Neural crest cell (in vitro differentiated cells): Measurements from ENCODE around the gene RPAP3. TPM values are rescaled to one million over a fixed set of nuclear protein-coding genes. Genes with fewer than 3 reads are reported as not detected.
A peak's percentile ranks its signal among the peaks of the same experiment; 100 is the strongest.

ENCODE experiments used
- DNase-seq: peaks from one replicate; pipeline ENCODE4 v3.0.0; 2021; ENCODE audit warnings: low read depth, mixed read lengths, low spot score
- H3K27ac Mint-ChIP-seq: one replicate; pipeline ENCODE4 v1.8.0; 2021; ENCODE audit warnings: mild to moderate bottlenecking, mixed read lengths; ENCODE audit not compliant: unreplicated experiment
- H3K27me3 Mint-ChIP-seq: 2 replicates; pipeline ENCODE4 v1.8.0; 2021; ENCODE audit warnings: low read depth, mild to moderate bottlenecking, mixed read lengths
- H3K36me3 Mint-ChIP-seq: 2 replicates; pipeline ENCODE4 v1.8.0; 2021; ENCODE audit warnings: low read depth, mild to moderate bottlenecking, mixed read lengths
- H3K4me1 Mint-ChIP-seq: 2 replicates; pipeline ENCODE4 v1.8.0; 2021; ENCODE audit warnings: mixed read lengths
- H3K4me3 Mint-ChIP-seq: one replicate; pipeline ENCODE4 v1.8.0; 2021; ENCODE audit warnings: mild to moderate bottlenecking, mixed read lengths
- H3K9me3 Mint-ChIP-seq: 2 replicates; pipeline ENCODE4 v1.8.0; 2021; ENCODE audit warnings: mixed read lengths
- total RNA-seq: library from RNA; stranded (reverse); gene quantifications from 2 replicates; pipeline ENCODE4 v1.2.1, GENCODE V29; 2021
- TF ChIP-seq, protein P1 (sequence below): fragments of 200-600 bp; sonication (generic); conservative IDR thresholded peaks from 2 replicates; pipeline ENCODE4 v1.5.0; 2021; ENCODE audit warnings: antibody characterized with exemption, mild to moderate bottlenecking

Gene RPAP3
- total RNA-seq, 1 donor from 2014 or later = 49.4 TPM

DNA sequence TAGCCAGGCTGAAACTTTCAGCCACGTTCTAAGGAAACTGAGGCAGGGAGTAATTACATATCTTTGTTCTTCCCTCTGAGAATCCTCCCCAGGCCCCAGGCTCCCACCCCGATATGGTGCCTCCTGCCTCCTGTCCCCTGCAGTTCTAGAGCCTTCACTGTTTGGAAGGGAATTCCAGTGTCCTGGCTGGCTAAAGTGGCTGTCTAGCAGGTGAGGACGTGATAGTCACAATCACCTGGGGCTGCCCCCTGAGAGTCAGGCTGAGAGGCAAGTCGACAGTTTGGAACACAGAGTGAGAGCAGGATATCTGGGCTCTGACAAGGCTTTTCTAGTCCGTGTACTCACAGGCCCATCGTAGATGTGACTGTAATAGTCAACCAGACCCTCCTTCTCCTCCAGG, 6.3 kb upstream of the RPAP3 start:
- H3K27me3 Mint-ChIP-seq = no peaks in the 10 kb centered on the region
- peaks cover 13% of the 10 kb centered on the region for H3K4me1 Mint-ChIP-seq
- H3K9me3 Mint-ChIP-seq = no peaks in the 10 kb centered on the region
- DNase-seq = no peak
- no peak overlapping the region for H3K4me3 Mint-ChIP-seq
- TF ChIP-seq, protein P1, sequence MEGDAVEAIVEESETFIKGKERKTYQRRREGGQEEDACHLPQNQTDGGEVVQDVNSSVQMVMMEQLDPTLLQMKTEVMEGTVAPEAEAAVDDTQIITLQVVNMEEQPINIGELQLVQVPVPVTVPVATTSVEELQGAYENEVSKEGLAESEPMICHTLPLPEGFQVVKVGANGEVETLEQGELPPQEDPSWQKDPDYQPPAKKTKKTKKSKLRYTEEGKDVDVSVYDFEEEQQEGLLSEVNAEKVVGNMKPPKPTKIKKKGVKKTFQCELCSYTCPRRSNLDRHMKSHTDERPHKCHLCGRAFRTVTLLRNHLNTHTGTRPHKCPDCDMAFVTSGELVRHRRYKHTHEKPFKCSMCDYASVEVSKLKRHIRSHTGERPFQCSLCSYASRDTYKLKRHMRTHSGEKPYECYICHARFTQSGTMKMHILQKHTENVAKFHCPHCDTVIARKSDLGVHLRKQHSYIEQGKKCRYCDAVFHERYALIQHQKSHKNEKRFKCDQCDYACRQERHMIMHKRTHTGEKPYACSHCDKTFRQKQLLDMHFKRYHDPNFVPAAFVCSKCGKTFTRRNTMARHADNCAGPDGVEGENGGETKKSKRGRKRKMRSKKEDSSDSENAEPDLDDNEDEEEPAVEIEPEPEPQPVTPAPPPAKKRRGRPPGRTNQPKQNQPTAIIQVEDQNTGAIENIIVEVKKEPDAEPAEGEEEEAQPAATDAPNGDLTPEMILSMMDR = no peak
- H3K27ac Mint-ChIP-seq = peak overlapping the region; percentile 71
- H3K36me3 Mint-ChIP-seq = no peaks in the 10 kb centered on the region

DNA sequence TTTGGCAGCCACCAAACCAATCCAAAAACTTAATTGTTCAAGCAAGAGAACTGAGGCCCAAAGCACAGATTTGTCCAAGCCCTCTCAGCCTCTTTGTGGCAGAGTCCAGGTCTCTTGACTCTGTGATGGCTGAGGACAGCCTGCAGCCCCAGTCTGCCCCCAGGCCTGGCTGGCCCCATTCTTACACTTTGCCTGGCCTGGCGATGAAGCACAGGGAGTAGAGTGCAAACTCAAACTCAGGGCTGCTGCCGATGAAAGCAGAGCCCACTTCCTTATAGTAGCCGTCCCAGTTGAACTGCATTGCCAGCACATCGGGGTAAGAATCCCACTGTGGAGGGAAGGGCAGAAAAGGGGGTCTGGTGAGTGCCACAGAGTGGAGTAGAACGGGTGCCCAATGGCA, 5.6 kb upstream of the RPAP3 start:
- peak overlapping the region; percentile 14 for H3K27ac Mint-ChIP-seq
- TF ChIP-seq, protein P1 = no peak
- DNase-seq = no peak
- no peaks in the 10 kb centered on the region for H3K27me3 Mint-ChIP-seq
- no peaks in the 10 kb centered on the region for H3K9me3 Mint-ChIP-seq
- no peak overlapping the region for H3K4me3 Mint-ChIP-seq
- H3K4me1 Mint-ChIP-seq = peaks cover 12% of the 10 kb centered on the region
- no peaks in the 10 kb centered on the region for H3K36me3 Mint-ChIP-seq

DNA sequence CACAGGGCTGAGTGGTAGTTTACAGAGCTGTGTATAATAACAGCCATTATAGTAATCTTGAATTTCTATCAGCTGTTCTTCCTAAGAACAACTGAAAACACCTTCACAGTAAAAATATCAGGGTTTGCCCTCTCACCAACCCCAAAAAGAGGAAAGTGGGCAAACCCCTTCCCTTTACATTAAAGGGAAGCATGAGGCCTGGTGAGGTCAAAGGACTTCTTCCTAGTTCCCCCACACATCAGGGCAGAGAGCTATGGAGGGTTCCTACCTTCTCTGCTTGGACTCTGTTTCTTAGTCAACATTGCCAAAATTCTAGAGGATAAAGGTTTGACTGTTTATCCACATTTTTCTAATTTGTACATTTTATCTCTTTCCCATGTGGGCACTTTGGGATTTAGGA, 4.4 kb upstream of the RPAP3 start:
- DNase-seq = no peak
- Mint-ChIP-seq H3K4me1 (peaks cover 14% of the 10 kb centered on the region), H3K9me3 (no peaks in the 10 kb centered on the region), H3K36me3 (no peaks in the 10 kb centered on the region), H3K27me3 (no peaks in the 10 kb centered on the region), H3K27ac (no peak overlapping the region), H3K4me3 (no peak overlapping the region)
- TF ChIP-seq, protein P1 = no peak

DNA sequence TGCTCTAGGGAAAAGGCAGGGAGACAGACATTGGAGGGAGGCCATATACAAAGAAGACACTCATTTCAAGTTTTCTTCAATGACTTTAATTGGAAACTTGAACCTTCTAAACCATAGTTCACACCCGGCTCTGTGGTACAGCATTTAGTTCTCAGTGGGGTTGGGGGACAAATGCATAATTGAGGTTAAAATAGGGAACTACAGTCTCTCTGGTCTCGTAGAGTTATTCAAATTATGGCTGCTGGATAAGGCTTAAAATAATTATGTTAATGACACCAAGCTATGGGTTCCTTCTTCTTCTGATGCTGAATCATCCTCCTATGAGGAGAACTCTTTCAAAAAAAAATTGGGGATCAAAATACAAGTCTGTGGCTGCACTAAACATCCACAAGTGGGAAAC, 3.8 kb upstream of the RPAP3 start:
- H3K27me3 Mint-ChIP-seq = no peaks in the 10 kb centered on the region
- no peaks in the 10 kb centered on the region for H3K36me3 Mint-ChIP-seq
- peak overlapping the region; percentile 5 for H3K4me3 Mint-ChIP-seq
- TF ChIP-seq, protein P1 = no peak
- H3K27ac Mint-ChIP-seq = no peak overlapping the region
- peaks cover 15% of the 10 kb centered on the region for H3K4me1 Mint-ChIP-seq
- H3K9me3 Mint-ChIP-seq = no peaks in the 10 kb centered on the region
- DNase-seq = no peak

DNA sequence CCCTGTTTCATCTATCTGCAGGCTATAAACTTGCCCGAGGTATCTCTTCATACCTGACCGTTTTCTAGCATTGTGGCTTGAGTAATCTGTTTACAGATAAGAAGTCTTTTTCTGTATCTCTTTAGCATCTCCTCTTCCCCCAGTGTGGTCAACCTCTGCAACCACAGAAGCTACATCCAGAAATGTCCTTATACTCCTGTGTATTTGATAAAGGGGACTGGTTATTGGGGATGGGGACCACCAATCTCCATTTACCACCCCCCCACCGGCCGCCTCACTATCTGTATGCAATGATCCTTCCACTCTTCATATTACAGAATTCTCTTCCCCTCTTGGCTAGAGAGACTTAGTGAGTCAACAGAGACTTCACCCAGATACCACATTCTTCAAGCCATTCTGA, 3.4 kb upstream of the RPAP3 start:
- Mint-ChIP-seq H3K4me3 (peak overlapping the region; percentile 5), H3K27me3 (no peaks in the 10 kb centered on the region), H3K9me3 (no peaks in the 10 kb centered on the region), H3K4me1 (peaks cover 16% of the 10 kb centered on the region), H3K27ac (no peak overlapping the region), H3K36me3 (no peaks in the 10 kb centered on the region)
- TF ChIP-seq, protein P1 = no peak
- DNase-seq = no peak
